HL-60 (cell line): ENCODE measurements around the gene NETO2.

Experiments used
- POLR2AphosphoS5 ChIP-seq: IDR thresholded peaks from 2 replicates; pipeline ENCODE4 v1.6.1; 2012; ENCODE audit warnings: low read depth
- TF ChIP-seq, protein P1 (sequence below): IDR thresholded peaks from one replicate; pipeline ENCODE4 v1.5.1; 2011; ENCODE audit warnings: low read length, control low read depth, inconsistent platforms; ENCODE audit not compliant: insufficient read depth

DNA sequence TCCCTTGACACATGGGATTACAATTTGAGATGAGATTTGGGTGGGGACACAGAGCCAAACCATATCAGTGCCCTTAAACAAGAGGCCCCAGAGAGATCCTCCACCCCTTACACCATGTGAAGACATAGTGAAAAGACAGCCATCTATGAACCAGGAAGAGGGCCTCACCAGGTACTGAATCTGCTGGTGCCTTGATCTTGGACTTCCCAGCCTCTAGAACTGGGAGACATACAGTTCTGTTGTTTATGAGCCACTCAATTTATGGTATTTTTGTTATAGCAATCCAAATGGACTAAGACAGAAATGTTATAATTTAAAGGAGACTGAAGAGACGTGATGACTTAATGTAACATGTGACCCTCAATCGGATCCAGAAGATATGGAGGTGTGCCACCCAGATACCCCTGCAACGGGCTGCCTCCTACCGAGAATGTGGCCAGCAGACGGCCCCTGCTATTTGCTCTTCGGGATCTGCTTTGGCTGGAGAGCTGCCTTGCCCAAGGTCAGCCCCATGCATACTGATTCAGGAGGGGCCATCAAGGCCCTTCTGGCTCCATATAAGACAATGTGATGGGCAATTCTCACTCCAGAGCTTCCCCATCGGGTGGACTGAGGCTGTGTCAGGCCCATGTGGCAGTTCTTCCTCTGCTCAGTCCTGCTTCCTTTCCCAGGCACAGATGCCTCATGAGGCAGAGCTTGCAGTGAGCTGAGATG is 80.6 kb downstream of the NETO2 start:
- TF ChIP-seq, protein P1, sequence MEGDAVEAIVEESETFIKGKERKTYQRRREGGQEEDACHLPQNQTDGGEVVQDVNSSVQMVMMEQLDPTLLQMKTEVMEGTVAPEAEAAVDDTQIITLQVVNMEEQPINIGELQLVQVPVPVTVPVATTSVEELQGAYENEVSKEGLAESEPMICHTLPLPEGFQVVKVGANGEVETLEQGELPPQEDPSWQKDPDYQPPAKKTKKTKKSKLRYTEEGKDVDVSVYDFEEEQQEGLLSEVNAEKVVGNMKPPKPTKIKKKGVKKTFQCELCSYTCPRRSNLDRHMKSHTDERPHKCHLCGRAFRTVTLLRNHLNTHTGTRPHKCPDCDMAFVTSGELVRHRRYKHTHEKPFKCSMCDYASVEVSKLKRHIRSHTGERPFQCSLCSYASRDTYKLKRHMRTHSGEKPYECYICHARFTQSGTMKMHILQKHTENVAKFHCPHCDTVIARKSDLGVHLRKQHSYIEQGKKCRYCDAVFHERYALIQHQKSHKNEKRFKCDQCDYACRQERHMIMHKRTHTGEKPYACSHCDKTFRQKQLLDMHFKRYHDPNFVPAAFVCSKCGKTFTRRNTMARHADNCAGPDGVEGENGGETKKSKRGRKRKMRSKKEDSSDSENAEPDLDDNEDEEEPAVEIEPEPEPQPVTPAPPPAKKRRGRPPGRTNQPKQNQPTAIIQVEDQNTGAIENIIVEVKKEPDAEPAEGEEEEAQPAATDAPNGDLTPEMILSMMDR, result no peak
- no peak for TF ChIP-seq POLR2AphosphoS5
